ENCODE results near the gene ASB1. TPM values are rescaled to one million over a fixed set of nuclear protein-coding genes. Genes with fewer than 3 reads are reported as not detected.

The ASB1 gene
- total and polyA plus RNA-seq, 2 of the 13 experiments (the other 11 are each of a cell fraction or from before 2014, with no cell fraction given), result 48.6 to 49.2 TPM

- TF ChIP-seq HNF1A (IDR thresholded peaks at IDR 0.05; ENCODE audit: low read depth) (0 out of 2 replicates have a peak, but pooled peaks have one; percentile 24), HNF1A (CRISPR knock-in tag; IDR thresholded peaks at IDR 0.05; ENCODE audit: borderline replicate concordance) (no peak), MAFG (CRISPR knock-in tag; IDR thresholded peaks at IDR 0.05) (no peak), ZMYM4 (CRISPR knock-in tag; IDR thresholded peaks at IDR 0.05) (peak; percentile 44; the same call in 1 of the 2 replicates), STAT6 (CRISPR knock-in tag; IDR thresholded peaks at IDR 0.05; ENCODE audit: borderline replicate concordance) (0 out of 2 replicates have a peak, but pooled peaks have one; percentile 30), ELF3 (CRISPR knock-in tag; IDR thresholded peaks at IDR 0.05) (peak; percentile 72), MIXL1 (CRISPR knock-in tag; IDR thresholded peaks at IDR 0.05) (peak; percentile 89), SNAPC2 (CRISPR knock-in tag; IDR thresholded peaks at IDR 0.05) (no peak), KDM3A (CRISPR knock-in tag; IDR thresholded peaks at IDR 0.05; ENCODE audit: low read depth) (no peak; the same call in 1 of the 2 replicates), ZBTB33 (CRISPR knock-in tag; IDR thresholded peaks at IDR 0.05) (peak; percentile 92), ZNF331 (CRISPR knock-in tag; IDR thresholded peaks at IDR 0.05) (peak; percentile 85), NFIB (CRISPR knock-in tag; IDR thresholded peaks at IDR 0.05; ENCODE audit: borderline replicate concordance) (no peak), ZNF703 (CRISPR knock-in tag; IDR thresholded peaks at IDR 0.05; ENCODE audit: borderline replicate concordance) (0 out of 2 replicates have a peak, but pooled peaks have one; percentile 25), ZNF576 (CRISPR knock-in tag; IDR thresholded peaks at IDR 0.05) (no peak), ZKSCAN8 (CRISPR knock-in tag; IDR thresholded peaks at IDR 0.05; ENCODE audit: borderline replicate concordance) (peak; percentile 43; the same call in 1 of the 2 replicates), MLXIP (CRISPR knock-in tag; IDR thresholded peaks at IDR 0.05; ENCODE audit: borderline replicate concordance) (no peak)
Measured at GRCh38 chr2:238403632-238404405, 22.9 kb upstream of the ASB1 start (continued).

All from HepG2 (cell line).